ENCODE measurements around the gene LARP4. TPM values are rescaled to one million over a fixed set of nuclear protein-coding genes. Genes with fewer than 3 reads are reported as not detected.
"Not testable (repeated sequence)": the region's sequence is repeated elsewhere in the genome, so short reads cannot be mapped to it uniquely, and the experiment has no call there.

The LARP4 gene
- total RNA-seq, 1 donor from 2014 or later = 70.3 TPM

GRCh38 chr12:50467439-50467838 is 66.8 kb downstream of the LARP4 start:
- intact Hi-C loops (cut with micrococcal nuclease) = no loop called here

- intact Hi-C loops (cut with micrococcal nuclease) = loop anchor here (5.0 kb wide), 1 partner anchor 35 kb away; no protein-coding TSS in a partner anchor
These were observed 76.7 kb downstream of the LARP4 start for GRCh38 chr12:50477241-50477832.

- intact Hi-C loops (cut with micrococcal nuclease) = no loop called here
These were observed 81.9 kb downstream of the LARP4 start for GRCh38 chr12:50482571-50482970.

- intact Hi-C loops (cut with micrococcal nuclease) = no loop called here
These were observed 82.8 kb downstream of the LARP4 start for GRCh38 chr12:50483488-50483887.

GRCh38 chr12:50488801-50489200 is 88.1 kb downstream of the LARP4 start:
- intact Hi-C loops (cut with micrococcal nuclease) = no loop called here

- intact Hi-C loops (cut with micrococcal nuclease) = not testable (repeated sequence)
These were observed 97.4 kb downstream of the LARP4 start for GRCh38 chr12:50498119-50498518.

GRCh38 chr12:50504798-50505674 is 104.4 kb downstream of the LARP4 start, which contains the start of gene DIP2B:
Gene DIP2B, plus strand, starts transcription at chr12:50504985. Its CDS starts 156 bp downstream, at chr12:50505141.
- intact Hi-C loops (cut with micrococcal nuclease) = loop anchor here (1.0 to 10.0 kb wide), 12 partner anchors 14 to 860 kb away; partner anchors contain the start of genes BIN2, DAZAP2 and SLC11A2

- intact Hi-C loops (cut with micrococcal nuclease) = loop anchor here (1.0 to 10.0 kb wide), 9 partner anchors 13 to 859 kb away; partner anchors contain the start of genes BIN2, DAZAP2 and SLC11A2
These were observed 105.2 kb downstream of the LARP4 start for GRCh38 chr12:50505675-50506530.

GRCh38 chr12:50506753-50507473 is 106.2 kb downstream of the LARP4 start:
- intact Hi-C loops (cut with micrococcal nuclease) = loop anchor here (5.0 to 10.0 kb wide), 4 partner anchors 520 to 858 kb away; partner anchors contain the start of genes BIN2, DAZAP2 and SLC11A2

GRCh38 chr12:50507474-50507838 is 106.8 kb downstream of the LARP4 start:
- intact Hi-C loops (cut with micrococcal nuclease) = loop anchor here (5.0 to 10.0 kb wide), 4 partner anchors 520 to 857 kb away; partner anchors contain the start of genes BIN2, DAZAP2 and SLC11A2

- intact Hi-C loops (cut with micrococcal nuclease) = loop anchor here (1.0 to 10.0 kb wide), 6 partner anchors 9 to 857 kb away; partner anchors contain the start of genes BIN2, DAZAP2 and SLC11A2
These were observed 107.2 kb downstream of the LARP4 start for GRCh38 chr12:50507930-50508329.

- intact Hi-C loops (cut with micrococcal nuclease) = loop anchor here (1.0 to 10.0 kb wide), 6 partner anchors 9 to 856 kb away; partner anchors contain the start of genes BIN2, DAZAP2 and SLC11A2
These were observed 107.7 kb downstream of the LARP4 start for GRCh38 chr12:50508414-50508813.

- intact Hi-C loops (cut with micrococcal nuclease) = loop anchor here (1.0 to 10.0 kb wide), 6 partner anchors 8 to 856 kb away; partner anchors contain the start of genes BIN2, DAZAP2 and SLC11A2
These were observed 108.4 kb downstream of the LARP4 start for GRCh38 chr12:50508970-50509663.

GRCh38 chr12:50514526-50515276 is 114.0 kb downstream of the LARP4 start:
- intact Hi-C loops (cut with micrococcal nuclease) = loop anchor here (5.0 kb wide), 1 partner anchor 658 kb away; the partner anchor contains the start of gene TFCP2

GRCh38 chr12:50515587-50515986 is 114.9 kb downstream of the LARP4 start:
- intact Hi-C loops (cut with micrococcal nuclease) = loop anchor here (5.0 kb wide), 1 partner anchor 657 kb away; the partner anchor contains the start of gene TFCP2

GRCh38 chr12:50517421-50518048 is 116.8 kb downstream of the LARP4 start:
- intact Hi-C loops (cut with micrococcal nuclease) = loop anchor here (1.0 to 5.0 kb wide), 5 partner anchors 9 to 655 kb away; partner anchors contain the start of genes DIP2B, SMARCD1 and TFCP2

- intact Hi-C loops (cut with micrococcal nuclease) = loop anchor here (2.0 to 5.0 kb wide), 2 partner anchors 13 to 654 kb away; partner anchors contain the start of genes DIP2B and TFCP2
These were observed 117.4 kb downstream of the LARP4 start for GRCh38 chr12:50518090-50518489.

GRCh38 chr12:50519353-50519752 is 118.7 kb downstream of the LARP4 start:
- intact Hi-C loops (cut with micrococcal nuclease) = loop anchor here (2.0 to 5.0 kb wide), 2 partner anchors 15 to 653 kb away; partner anchors contain the start of genes DIP2B and TFCP2

Data from T-helper 1 cell treated with Interleukin-12 subunit alpha and Interleukin-12 subunit beta and Interleukin-4 antibody, amounts not matched to agents 30 ng/mL and 1 ng/mL, for 36 hours (primary cell).